ENCODE data around the gene TUBGCP3. TPM values are rescaled to one million over a fixed set of nuclear protein-coding genes. Genes with fewer than 3 reads are reported as not detected.

Gene TUBGCP3
- total RNA-seq, 1 experiment from 2014 or later: 51.4 TPM

DNA sequence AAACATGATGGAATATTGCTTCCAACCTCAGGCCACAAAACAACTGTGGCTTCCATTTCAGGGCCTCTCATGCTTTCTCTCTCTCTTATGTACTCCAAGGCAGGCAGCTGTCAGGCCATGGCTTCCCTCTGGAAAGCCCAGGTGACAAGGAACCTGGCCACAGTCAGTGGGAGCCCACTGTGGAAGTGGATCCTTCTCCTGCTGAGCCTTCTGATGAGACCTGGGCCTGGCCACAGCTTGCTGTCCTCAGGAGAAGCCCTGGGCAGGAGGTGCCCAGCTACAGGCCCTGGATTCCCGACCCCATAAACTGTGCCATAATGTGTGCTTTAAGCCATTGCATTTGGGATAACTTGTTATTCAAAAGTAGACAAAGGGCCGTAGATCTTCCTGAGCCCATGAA lies 140.6 kb downstream of the TUBGCP3 start:
- CTCF ChIA-PET: no interaction called here
- ATAC-seq (no peak), DNase-seq (ENCODE audit: low read depth, low spot score) (no peak)
- intact Hi-C loops (cut with micrococcal nuclease): loop anchor here (10.0 kb wide), 1 partner anchor 913 kb away; no protein-coding TSS in a partner anchor
- H3K9me2 ChIP-seq (ENCODE audit: insufficient read depth): no peaks in the 10 kb centered on the region
- POLR2A ChIA-PET: no interaction called here
- H4K20me1 ChIP-seq (ENCODE audit: insufficient read depth): no peaks in the 10 kb centered on the region
- H3K4me3 ChIP-seq (replicated peaks in 1 of 2; ENCODE audit: low read depth in 1 of 2, low read length in 2 of 2): no peak overlapping the region
- no peaks in the 10 kb centered on the region for H3K36me3 ChIP-seq (ENCODE audit: control insufficient read depth in 1 of 2, insufficient read depth in 2 of 2, low read length in 2 of 2)
- H3K4me2 ChIP-seq (ENCODE audit: low read length): no peak overlapping the region
- RAD21 ChIA-PET (ENCODE audit: low non-redundant PET in 1 of 2, low total read pairs in 2 of 2, uncharacterized antibody in 2 of 2, unreplicated experiment in 2 of 2): no interaction called here
- H3K79me2 ChIP-seq (ENCODE audit: insufficient read depth, low read length): no peaks in the 10 kb centered on the region
- no peaks in the 10 kb centered on the region for H3K27me3 ChIP-seq (ENCODE audit: insufficient read depth, low read length)
- no peak for TF ChIP-seq YY1 (IDR thresholded peaks at IDR 0.05; ENCODE audit: extremely low read depth, insufficient replicate concordance, low read depth, low read length)
- TF ChIP-seq SP1 (IDR thresholded peaks at IDR 0.05; ENCODE audit: low read depth): no peak
- no peak for TF ChIP-seq FOSL1 (IDR thresholded peaks at IDR 0.05; ENCODE audit: low read depth)
- BruUV-seq (replicated peaks): no TSS peak
- H2AFZ ChIP-seq (ENCODE audit: low read depth, low read length, poor library complexity, severe bottlenecking): no peak overlapping the region
- no peaks in the 10 kb centered on the region for H3K4me1 ChIP-seq (ENCODE audit: control insufficient read depth in 1 of 2, insufficient read depth in 2 of 2, low read length in 2 of 2)
- H3K27ac ChIP-seq (ENCODE audit: low read depth, low read length): no peak overlapping the region
- H3K9me3 ChIP-seq (ENCODE audit: control insufficient read depth in 1 of 2, insufficient read depth in 1 of 2, low read depth in 1 of 2, low read length in 2 of 2): no peaks in the 10 kb centered on the region
- H3K9ac ChIP-seq (ENCODE audit: low read length): no peak overlapping the region

DNA sequence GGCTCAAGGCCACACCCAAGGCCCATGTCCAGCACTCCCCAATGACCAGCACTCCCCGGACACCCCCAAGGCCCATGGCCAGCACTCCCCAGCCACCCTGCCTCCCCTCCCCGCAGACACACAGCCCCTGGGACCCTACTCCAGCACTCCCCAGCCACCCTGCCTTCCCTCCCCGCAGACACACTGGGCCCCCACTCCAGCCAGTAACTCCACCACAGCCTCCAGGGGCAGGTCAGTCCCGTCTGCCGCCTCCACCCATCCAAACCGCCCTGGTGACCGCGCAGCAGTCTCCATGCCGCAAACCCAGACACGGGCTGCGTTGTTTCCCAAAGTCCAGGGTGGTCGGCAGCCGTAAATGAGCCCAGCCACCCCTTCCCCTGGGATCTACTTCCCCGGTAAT lies 141.1 kb downstream of the TUBGCP3 start:
- Histone ChIP-seq H3K27ac (ENCODE audit: low read depth, low read length) (no peak overlapping the region), H3K4me3 (replicated peaks in 1 of 2; ENCODE audit: low read depth in 1 of 2, low read length in 2 of 2) (no peak overlapping the region), H3K9me3 (ENCODE audit: control insufficient read depth in 1 of 2, insufficient read depth in 1 of 2, low read depth in 1 of 2, low read length in 2 of 2) (no peaks in the 10 kb centered on the region), H3K4me1 (ENCODE audit: control insufficient read depth in 1 of 2, insufficient read depth in 2 of 2, low read length in 2 of 2) (no peaks in the 10 kb centered on the region), H2AFZ (ENCODE audit: low read depth, low read length, poor library complexity, severe bottlenecking) (no peak overlapping the region), H3K4me2 (ENCODE audit: low read length) (no peak overlapping the region), H4K20me1 (ENCODE audit: insufficient read depth) (no peaks in the 10 kb centered on the region), H3K9ac (ENCODE audit: low read length) (no peak overlapping the region), H3K79me2 (ENCODE audit: insufficient read depth, low read length) (no peaks in the 10 kb centered on the region), H3K9me2 (ENCODE audit: insufficient read depth) (no peaks in the 10 kb centered on the region), H3K36me3 (ENCODE audit: control insufficient read depth in 1 of 2, insufficient read depth in 2 of 2, low read length in 2 of 2) (no peaks in the 10 kb centered on the region), H3K27me3 (ENCODE audit: insufficient read depth, low read length) (no peaks in the 10 kb centered on the region)
- ATAC-seq (no peak), DNase-seq (ENCODE audit: low read depth, low spot score) (no peak)
- RAD21 ChIA-PET (ENCODE audit: low non-redundant PET in 1 of 2, low total read pairs in 2 of 2, uncharacterized antibody in 2 of 2, unreplicated experiment in 2 of 2): no interaction called here
- BruUV-seq (replicated peaks): no TSS peak
- CTCF ChIA-PET: no interaction called here
- TF ChIP-seq, protein P1, sequence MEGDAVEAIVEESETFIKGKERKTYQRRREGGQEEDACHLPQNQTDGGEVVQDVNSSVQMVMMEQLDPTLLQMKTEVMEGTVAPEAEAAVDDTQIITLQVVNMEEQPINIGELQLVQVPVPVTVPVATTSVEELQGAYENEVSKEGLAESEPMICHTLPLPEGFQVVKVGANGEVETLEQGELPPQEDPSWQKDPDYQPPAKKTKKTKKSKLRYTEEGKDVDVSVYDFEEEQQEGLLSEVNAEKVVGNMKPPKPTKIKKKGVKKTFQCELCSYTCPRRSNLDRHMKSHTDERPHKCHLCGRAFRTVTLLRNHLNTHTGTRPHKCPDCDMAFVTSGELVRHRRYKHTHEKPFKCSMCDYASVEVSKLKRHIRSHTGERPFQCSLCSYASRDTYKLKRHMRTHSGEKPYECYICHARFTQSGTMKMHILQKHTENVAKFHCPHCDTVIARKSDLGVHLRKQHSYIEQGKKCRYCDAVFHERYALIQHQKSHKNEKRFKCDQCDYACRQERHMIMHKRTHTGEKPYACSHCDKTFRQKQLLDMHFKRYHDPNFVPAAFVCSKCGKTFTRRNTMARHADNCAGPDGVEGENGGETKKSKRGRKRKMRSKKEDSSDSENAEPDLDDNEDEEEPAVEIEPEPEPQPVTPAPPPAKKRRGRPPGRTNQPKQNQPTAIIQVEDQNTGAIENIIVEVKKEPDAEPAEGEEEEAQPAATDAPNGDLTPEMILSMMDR (IDR thresholded peaks at IDR 0.05 in 2 of 3, conservative IDR thresholded peaks at IDR 0.05 in 1 of 3; ENCODE audit: borderline replicate concordance in 1 of 3, insufficient read depth in 1 of 3, low read depth in 2 of 3, low read length in 2 of 3): no peak
- TF ChIP-seq YY1 (IDR thresholded peaks at IDR 0.05; ENCODE audit: extremely low read depth, insufficient replicate concordance, low read depth, low read length) (no peak), EZH2phosphoT487 (IDR thresholded peaks at IDR 0.05; ENCODE audit: borderline replicate concordance) (no peak), EGR1 (IDR thresholded peaks at IDR 0.05; ENCODE audit: low read depth) (no peak), CBX3 (IDR thresholded peaks at IDR 0.05; ENCODE audit: low read depth) (no peak), SP1 (IDR thresholded peaks at IDR 0.05; ENCODE audit: low read depth) (no peak), POLR2AphosphoS5 (IDR thresholded peaks at IDR 0.05; ENCODE audit: low read depth, low read length) (no peak), TCF7L2 (IDR thresholded peaks at IDR 0.05; ENCODE audit: borderline replicate concordance, extremely low read depth, insufficient read depth, insufficient read length) (no peak)
- TF ChIP-seq, protein P2, sequence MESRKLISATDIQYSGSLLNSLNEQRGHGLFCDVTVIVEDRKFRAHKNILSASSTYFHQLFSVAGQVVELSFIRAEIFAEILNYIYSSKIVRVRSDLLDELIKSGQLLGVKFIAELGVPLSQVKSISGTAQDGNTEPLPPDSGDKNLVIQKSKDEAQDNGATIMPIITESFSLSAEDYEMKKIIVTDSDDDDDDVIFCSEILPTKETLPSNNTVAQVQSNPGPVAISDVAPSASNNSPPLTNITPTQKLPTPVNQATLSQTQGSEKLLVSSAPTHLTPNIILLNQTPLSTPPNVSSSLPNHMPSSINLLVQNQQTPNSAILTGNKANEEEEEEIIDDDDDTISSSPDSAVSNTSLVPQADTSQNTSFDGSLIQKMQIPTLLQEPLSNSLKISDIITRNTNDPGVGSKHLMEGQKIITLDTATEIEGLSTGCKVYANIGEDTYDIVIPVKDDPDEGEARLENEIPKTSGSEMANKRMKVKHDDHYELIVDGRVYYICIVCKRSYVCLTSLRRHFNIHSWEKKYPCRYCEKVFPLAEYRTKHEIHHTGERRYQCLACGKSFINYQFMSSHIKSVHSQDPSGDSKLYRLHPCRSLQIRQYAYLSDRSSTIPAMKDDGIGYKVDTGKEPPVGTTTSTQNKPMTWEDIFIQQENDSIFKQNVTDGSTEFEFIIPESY (IDR thresholded peaks at IDR 0.05; ENCODE audit: extremely low read depth, insufficient replicate concordance, low read length): no peak
- POLR2A ChIA-PET: no interaction called here
- intact Hi-C loops (cut with micrococcal nuclease): loop anchor here (10.0 kb wide), 1 partner anchor 912 kb away; no protein-coding TSS in a partner anchor

Data from HCT116 (cell line).